ENCODE data around the gene DLX2.
"Not testable (repeated sequence)": the region's sequence is repeated elsewhere in the genome, so short reads cannot be mapped to it uniquely, and the experiment has no call there.

DLX2 gene

DNA sequence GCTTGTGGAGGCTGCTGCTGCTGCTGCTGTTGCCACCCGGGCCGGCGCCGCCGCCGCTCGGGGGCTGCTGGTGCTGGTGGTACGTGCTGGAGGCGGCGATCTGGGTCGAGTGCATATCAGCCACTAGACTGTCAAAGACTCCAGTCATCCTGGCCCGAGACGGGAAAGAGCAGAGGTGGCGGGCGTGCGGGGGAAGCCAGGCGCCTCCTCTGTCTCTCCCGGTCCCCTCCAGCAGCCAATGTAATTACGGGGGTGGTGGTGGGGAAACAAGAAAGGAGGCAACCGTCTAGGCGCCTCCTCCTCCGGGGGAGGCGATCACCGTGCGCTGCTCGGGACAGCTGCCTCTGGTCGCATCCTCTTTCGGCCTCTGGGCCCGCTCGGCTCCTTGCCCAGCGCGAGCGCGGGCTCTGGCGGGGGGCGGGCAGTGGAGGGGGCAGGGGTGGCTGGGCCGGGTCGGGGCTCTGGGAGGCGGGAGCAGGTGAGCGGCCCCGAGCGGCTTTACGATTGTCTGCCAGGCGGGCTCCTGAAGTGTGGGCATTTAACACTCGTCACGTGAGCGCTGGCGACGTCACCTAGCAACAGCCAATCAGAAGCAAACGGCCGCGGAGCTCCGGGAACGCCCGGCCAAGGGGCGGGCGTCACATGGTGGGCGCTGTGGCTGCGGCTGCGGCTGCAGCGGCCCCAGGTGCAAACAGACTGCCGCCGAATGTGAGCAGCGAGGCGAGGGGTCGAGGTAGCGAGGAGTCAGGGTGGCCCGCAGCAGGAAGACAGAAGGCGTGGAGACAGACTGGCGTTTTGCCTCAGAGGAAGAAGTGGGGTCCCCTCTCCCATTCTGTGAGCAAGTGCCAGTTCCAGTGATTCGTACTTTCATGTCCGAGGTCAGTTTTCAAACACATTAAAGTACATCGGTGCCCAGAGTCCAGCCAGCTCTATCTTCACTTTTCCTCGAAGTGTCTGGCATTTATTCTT, at the start of gene DLX2:
Gene DLX2 (minus strand): TSS at position 510 of the 969 bp plus-strand sequence. CDS start 362 bp downstream, at position 148.
- DNase-seq, result peak; percentile 82

DNA sequence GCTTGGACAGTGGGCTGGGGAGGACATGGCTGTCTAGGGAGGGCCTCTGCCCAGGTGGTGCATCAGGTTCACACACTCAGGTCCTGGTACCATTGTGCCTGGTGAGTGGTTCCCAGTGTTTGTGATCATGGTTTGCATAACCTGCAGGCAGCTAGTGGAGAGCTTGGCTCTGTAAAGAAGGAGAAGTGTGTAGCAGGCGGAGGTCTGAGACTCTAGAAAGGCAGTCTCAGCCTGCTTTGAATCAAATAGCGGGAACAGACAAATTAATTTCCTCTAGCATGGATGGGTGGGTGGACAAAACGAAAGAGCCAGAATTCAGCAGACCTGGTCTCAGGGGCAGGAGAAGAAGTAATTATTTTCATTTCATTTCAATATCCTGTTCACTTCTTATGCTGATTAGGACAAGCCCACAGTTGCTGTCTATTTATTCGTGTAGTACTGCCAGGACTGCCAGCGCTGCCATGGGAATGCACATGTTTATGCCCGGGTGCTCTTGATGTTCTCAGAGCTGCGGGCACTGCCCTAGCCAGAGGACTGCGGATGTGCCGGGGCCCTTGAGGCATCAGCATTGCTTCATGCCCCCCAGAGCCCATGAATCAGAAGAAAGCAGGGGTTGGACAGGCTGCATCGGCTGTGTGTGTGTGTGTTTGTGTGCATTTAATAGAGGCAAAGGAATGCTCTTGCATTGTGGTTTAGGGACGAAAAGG, 45.4 kb upstream of the DLX2 start:
- no peak for DNase-seq

DNA sequence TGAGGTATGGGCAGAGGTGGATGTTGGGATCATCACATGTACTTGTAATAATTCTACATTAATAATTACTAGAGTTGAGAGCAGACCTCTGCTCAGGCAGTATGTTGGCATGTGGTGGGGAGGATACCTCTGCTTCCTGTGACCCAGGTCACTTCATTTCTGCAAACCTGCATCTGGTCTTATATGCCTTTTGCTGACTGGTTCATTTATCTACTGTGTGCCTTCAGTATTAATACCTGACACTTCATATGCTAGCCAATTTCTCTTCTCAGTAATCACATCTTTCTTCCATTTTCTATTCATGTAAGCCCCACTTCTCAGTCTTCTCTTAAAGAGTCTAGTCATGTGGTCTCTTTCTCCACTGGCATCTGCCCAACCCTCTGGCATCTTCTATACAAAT, 41.1 kb upstream of the DLX2 start:
- no peak for DNase-seq

DNA sequence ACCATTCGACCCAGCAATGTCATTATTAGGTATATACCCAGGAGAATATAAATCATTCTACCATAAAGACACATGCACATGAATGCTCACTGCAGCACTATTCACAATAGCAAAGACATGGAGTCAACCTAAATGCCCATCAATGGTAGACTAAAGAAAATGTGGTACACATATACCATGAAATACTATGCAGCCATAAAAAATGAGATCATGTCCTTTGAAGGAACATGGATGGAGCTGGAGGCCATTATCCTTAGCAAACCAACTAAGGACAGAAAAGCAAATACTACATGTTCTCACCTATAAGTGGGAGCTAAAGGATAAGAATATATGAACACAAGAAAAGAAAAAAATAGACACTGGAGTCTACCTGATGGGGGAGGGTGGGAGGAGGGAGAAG, 36.0 kb upstream of the DLX2 start:
- DNase-seq, result not testable (repeated sequence)

DNA sequence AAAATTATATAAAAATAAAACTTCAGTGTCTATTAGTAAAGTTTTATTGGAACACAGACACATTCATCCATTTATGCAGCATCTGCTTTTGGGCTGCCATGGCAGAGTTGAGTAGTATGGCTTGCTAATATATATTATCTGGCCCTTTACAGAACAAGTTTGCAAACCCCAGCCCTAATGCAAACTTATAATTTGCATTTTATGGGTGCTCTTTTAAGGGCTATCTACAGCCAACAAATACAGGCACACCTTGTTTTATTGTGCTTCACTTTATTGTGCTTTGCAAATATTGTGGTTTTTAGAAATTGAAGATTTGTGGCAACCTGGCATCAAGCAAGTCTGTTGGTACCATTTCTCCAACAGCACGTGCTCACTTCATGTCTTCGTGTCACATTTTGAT, 35.2 kb upstream of the DLX2 start:
- DNase-seq, result no peak

DNA sequence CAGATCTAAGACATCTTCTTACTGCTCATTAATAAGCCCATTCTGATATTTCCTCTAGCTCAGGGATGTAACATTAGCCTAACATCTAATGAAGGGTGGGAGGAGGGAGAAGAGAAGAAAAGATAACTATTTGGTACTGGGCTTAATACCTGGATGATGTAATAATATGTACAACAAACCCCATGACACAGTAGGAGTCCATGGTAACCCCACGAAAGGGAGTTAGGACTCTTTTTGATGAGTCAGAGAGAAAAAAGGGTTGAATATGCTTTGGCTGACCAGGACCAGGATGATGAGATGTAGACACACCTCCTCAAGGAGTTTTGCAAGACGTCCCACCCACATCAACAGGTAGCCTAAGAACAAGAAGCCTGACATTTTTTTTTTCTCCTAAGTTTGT, 34.4 kb upstream of the DLX2 start:
- no peak for DNase-seq

DNA sequence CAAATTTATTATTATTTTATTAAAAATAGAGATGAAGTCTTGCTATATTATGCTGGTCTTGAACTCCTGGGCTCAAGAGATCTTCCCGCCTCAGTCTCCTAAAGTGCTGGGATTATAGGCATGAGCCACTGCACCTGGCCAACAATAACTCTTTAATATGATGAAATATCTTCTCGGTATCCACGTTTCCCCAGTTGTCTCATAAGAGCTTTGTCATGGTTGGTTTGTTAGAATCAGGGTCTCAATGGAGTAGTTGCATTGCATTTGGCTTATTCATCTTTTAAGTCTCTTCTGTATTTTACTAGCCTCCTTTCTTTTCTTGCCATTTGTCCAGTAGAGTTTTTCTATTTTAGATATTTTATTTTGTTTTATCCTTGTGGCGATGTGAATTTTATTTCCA, 32.7 kb upstream of the DLX2 start:
- no peak for DNase-seq

DNA sequence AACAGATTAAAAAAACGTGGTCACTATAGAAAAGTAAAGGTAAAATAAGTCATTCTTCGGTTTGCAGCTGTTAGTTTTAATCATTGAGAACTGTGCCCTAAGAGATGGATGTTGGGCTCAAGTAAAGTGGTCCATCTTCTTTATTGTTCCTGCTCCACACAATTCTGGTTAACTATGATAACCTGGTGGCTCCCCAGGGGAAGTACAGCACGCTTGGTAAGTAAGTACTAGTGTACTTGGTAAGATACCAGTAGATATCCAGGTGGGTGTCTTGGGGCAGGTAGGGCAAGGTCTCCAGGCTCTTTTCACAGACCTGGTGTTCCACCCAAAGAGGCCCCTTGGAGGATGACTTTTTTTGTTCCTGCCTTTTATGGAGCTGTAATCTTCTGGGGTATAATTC, 31.6 kb upstream of the DLX2 start:
- no peak for DNase-seq

DNA sequence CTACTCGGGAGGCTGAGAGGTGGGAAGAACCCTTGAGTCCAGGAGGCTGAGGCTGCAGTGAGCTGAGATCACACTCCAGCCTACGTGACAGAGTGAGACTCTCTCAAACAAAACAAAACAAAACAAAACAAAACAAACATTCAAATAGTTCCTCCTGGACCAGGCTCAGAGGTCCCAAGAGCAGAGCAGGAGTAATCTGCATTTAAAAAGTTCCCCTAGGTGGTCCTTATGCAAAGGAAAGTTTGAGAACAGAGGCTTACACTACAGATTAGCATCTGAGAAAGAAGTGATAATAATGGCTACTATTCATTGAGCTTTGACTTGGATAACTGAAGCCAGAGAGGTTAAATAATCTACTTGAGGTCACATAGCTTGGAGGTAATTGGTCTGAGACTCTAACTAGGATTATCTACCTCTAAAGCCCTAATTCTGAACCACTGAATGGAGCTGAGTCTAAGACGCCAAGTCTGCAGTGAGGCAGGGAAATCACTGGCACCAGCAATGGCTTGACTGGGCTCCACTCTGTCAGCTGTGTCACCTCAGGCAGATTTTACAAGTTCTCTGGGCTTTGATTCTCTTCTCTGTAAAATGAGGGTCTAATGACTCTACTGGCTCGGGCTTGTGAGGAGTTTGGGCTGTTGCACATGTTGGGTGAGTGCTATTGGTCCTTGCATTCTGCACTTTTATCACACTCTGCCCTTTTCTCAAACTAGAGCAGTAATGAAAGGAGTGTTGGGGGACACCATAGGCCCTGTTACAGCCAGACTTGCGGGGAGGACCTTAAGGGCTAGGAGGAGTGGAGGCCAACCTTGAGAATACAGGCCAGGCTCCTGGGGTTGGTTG, 29.2 kb upstream of the DLX2 start:
- DNase-seq, result no peak

- DNase-seq, result no peak
Observed at GRCh38 chr2:172129404-172129803, 26.7 kb upstream of the DLX2 start.

DNA sequence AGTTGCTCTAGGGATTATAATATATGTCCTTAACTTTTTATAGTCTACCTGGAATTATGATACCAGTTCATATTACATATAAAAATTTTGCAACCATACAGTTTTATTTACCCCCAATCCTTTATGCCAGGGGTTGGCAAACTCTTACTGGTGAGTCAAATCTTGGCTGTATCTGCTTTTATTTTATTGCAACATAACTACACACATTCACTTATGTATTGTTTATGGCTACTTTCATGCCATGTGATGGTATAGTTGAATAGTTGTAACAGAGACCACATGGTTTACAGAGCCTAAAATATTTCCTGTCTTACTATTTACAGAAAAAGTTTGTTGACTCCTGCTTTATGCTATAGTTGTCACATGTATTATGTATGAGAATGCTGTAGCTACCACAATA, 25.8 kb upstream of the DLX2 start:
- DNase-seq, result no peak

- DNase-seq, result no peak
Observed at GRCh38 chr2:172120118-172120517, 17.4 kb upstream of the DLX2 start.

DNA sequence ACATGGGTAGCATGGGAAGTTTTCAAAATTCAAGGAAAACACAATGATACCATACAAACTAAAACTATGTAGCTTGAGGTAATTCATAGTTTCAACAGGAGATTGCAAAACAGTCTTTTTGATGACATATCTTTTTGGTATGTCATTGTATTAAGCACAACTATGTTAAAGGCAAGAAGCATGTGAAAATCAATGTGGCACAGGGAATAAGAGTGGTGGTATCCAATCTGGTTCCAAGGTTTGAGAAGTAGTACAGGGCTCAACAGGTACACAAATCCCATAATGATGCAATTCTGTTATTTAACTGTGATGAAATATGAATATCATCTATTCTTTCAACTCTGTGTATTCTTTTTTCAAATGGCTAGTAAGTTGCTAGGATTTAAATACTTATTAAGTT, 16.4 kb upstream of the DLX2 start:
- DNase-seq, result no peak

DNA sequence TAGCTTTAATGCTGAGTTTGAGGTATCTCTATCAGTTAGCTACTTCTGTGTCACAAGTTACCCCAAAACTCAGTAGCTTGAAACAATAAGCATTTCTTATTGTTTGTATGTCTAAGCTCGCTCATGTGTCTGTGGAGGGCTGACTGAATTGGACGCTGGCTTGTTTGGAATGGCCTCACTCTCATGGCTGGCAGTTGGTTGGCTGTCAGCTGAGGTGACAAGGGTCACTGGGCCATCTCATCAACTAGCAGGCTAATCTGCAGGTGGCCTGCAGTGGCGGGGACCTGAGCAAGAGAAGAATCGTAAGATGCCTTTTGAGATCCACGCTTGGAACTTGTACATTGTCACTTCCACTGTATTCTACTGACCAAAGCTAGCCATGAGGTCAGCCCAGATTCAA, 13.4 kb upstream of the DLX2 start:
- no peak for DNase-seq

DNA sequence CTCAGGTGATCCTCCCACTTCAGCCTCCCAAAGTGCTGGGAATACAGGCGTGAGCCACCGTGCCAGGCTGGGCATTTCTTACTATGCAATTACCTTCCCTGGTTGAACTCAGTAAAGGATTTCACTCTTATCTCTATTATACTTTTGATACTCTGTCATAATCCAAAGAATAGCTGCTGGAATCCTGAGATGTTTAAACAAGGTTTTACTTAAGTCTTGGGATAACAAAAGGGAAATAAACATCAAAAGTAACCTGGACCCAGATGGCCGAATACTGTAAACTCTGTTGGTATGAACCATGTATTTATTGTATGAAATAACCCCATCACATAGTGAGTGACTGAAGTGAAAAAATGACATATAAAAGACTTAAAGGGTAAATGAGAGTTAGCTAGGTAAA, 11.9 kb upstream of the DLX2 start:
- DNase-seq, result no peak

- not testable (repeated sequence) for DNase-seq
Observed at GRCh38 chr2:172114176-172114575, 11.5 kb upstream of the DLX2 start.

DNA sequence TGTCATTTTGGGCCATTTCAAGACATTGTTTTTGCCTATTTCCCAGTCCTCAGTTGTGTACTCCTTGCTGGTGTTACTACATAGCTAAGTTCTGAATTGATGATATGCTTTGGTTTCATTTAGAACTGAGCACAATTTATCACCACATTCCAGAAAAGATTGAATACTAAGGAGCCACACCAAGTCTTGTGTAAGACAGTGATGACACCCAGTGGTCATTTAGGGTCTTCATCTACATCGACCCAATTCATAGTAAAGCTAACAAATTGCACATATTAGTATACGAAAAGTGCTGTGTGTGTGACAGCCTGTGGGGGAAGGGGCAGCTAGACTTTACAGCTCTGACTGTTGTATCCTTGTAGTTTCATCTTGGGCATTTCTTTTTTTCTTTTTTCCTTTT, 10.9 kb upstream of the DLX2 start:
- DNase-seq, result no peak

- DNase-seq, result no peak
Observed at GRCh38 chr2:172109988-172110811, 7.5 kb upstream of the DLX2 start.

DNA sequence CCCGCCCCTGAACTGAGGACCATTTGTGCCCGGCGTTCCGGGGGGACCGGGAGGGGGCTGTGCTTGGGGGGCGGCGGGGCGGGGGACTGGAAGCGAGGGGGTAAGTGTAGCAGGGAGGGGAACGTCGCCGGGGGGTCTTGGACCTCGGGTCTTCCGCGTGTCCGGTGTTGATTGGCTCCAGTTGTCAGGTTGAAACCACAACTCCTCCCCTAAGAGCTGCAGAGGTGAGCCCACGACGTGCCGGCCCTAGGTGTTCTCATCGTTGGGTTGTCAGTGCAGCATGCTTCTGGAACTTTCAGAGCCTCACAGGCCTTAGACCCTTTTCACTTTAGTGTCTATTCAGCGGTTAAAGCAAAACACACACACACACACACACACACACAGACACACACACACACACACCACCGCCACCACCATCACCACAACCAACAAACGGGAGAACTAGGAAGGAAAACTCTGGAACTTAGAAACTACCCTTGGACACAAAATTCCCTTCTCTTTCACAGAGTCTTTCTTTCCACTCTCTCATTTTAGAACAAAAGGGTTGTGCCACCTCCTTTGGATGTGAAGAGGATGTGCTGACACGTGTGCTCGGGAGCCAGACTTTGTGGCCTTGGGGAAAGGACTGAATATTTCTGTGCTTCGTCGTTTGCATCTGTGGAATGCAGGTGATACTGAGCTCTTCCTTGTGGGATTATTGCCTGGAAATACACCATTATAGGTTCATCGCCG, 6.7 kb upstream of the DLX2 start:
- no peak for DNase-seq

DNA sequence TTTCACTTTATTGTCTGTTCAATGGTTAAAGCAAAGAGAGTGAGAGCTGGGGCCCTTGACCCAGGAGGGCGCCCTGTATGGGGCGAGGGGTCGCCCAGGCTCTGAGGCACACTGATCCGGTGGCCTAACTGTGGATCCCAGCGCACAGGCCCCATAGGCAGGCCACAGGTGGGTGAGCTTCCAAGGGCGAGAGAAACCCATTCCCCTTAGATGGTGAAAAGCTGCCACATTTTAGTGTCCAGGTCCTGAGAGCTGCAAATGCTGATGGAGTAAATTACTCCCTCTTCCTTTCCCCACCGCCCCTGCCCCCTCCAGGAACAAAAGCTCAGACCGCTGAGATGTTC, 5.9 kb upstream of the DLX2 start:
- no peak for DNase-seq

- DNase-seq, result no peak
Observed at GRCh38 chr2:172107690-172108586, 5.2 kb upstream of the DLX2 start.

All from activated CD4-positive, alpha-beta T cell treated with anti-CD3 and anti-CD28 coated beads for 48 hours (primary cell).